DOHH2 (cell line): ENCODE results near the gene IFT81.
"Not testable (repeated sequence)": the region's sequence is repeated elsewhere in the genome, so short reads cannot be mapped to it uniquely, and the experiment has no call there.

Experiments used
- H3F3A ChIP-seq: fragments of 200-600 bp; sonication (generic), shearing (Covaris generic); 2 replicates; pipeline ENCODE4 v1.6.0; 2016; ENCODE audit warnings: antibody characterized with exemption, mild to moderate bottlenecking; ENCODE audit not compliant: control insufficient read depth, insufficient read depth
- H3K27ac ChIP-seq: fragments of 200-600 bp; sonication (generic); 2 replicates; pipeline ENCODE4 v1.5.1; 2014; ENCODE audit warnings: low read depth, mild to moderate bottlenecking, low read length, moderate library complexity
- H3K27me3 ChIP-seq: fragments of 200-600 bp; sonication (generic); 2 replicates; pipeline ENCODE4 v1.6.1; 2014; ENCODE audit warnings: mild to moderate bottlenecking, low read length, mixed read lengths; ENCODE audit not compliant: control insufficient read depth
- H3K36me3 ChIP-seq: fragments of 200-600 bp; sonication (generic); 2 replicates; pipeline ENCODE4 v1.6.1; 2014; ENCODE audit warnings: mild to moderate bottlenecking, low read length, moderate library complexity, mixed read lengths; ENCODE audit not compliant: control insufficient read depth
- H3K4me1 ChIP-seq: fragments of 200-600 bp; sonication (generic); 2 replicates; pipeline ENCODE4 v1.6.1; 2014; ENCODE audit warnings: mild to moderate bottlenecking, low read length, mixed read lengths; ENCODE audit not compliant: control insufficient read depth
- H3K4me2 ChIP-seq: fragments of 200-600 bp; sonication (generic); 2 replicates; pipeline ENCODE4 v1.6.0; 2014; ENCODE audit warnings: mild to moderate bottlenecking, low read length, moderate library complexity
- H3K4me3 ChIP-seq: fragments of 200-600 bp; sonication (generic); 2 replicates; pipeline ENCODE4 v1.5.1; 2014; ENCODE audit warnings: mild to moderate bottlenecking, low read length, mixed read lengths
- H3K79me2 ChIP-seq: fragments of 200-600 bp; sonication (generic); 2 replicates; pipeline ENCODE4 v1.6.1; 2014; ENCODE audit warnings: mild to moderate bottlenecking, low read length, mixed read lengths; ENCODE audit not compliant: control insufficient read depth
- H3K9me2 ChIP-seq: fragments of 200-600 bp; sonication (generic); replicated peaks from 2 replicates; pipeline ENCODE4 v1.6.1; 2014; ENCODE audit warnings: mild to moderate bottlenecking, low read length, mixed read lengths; ENCODE audit not compliant: control insufficient read depth
- H3K9me3 ChIP-seq: fragments of 200-600 bp; sonication (generic); 2 replicates; pipeline ENCODE4 v1.6.1; 2014; ENCODE audit warnings: antibody characterized with exemption, low read length, mixed read lengths; ENCODE audit not compliant: control insufficient read depth, insufficient read depth
- H4K20me1 ChIP-seq: fragments of 200-600 bp; sonication (generic); 2 replicates; pipeline ENCODE4 v1.6.0; 2014; ENCODE audit warnings: low read depth, mild to moderate bottlenecking, antibody characterized with exemption, low read length, moderate library complexity; ENCODE audit not compliant: control insufficient read depth, insufficient read depth
- CTCF ChIP-seq: fragments of 200-600 bp; sonication (generic); IDR thresholded peaks from one replicate; pipeline ENCODE4 v1.5.1; 2014; ENCODE audit warnings: antibody characterized with exemption, mild to moderate bottlenecking, low read depth, low read length; ENCODE audit not compliant: poor library complexity, severe bottlenecking
- EZH2phosphoT487 ChIP-seq: fragments of 200-600 bp; sonication (generic); IDR thresholded peaks from 2 replicates; pipeline ENCODE4 v1.6.1; 2017; ENCODE audit warnings: borderline replicate concordance, mild to moderate bottlenecking, antibody characterized with exemption, low read length, moderate library complexity, mixed read lengths

IFT81 gene

GRCh38 chr12:110114528-110114937 lies 9.6 kb upstream of the IFT81 start:
- Histone ChIP-seq H3K9me3 (no peaks in the 10 kb centered on the region), H3K9me2 (no peaks in the 10 kb centered on the region), H3K4me3 (no peak overlapping the region), H3K36me3 (no peaks in the 10 kb centered on the region), H3K4me2 (no peak overlapping the region), H3K27ac (no peak overlapping the region), H3F3A (no peaks in the 10 kb centered on the region), H3K4me1 (peaks cover 8% of the 10 kb centered on the region), H4K20me1 (no peaks in the 10 kb centered on the region), H3K79me2 (no peaks in the 10 kb centered on the region), H3K27me3 (peaks cover 12% of the 10 kb centered on the region)
- TF ChIP-seq CTCF (no peak), EZH2phosphoT487 (no peak)

- Histone ChIP-seq H3K36me3 (no peaks in the 10 kb centered on the region), H4K20me1 (no peaks in the 10 kb centered on the region), H3K79me2 (no peaks in the 10 kb centered on the region), H3F3A (no peaks in the 10 kb centered on the region), H3K9me3 (no peaks in the 10 kb centered on the region), H3K4me1 (peaks cover 8% of the 10 kb centered on the region), H3K27me3 (peaks cover 13% of the 10 kb centered on the region), H3K27ac (no peak overlapping the region), H3K4me3 (no peak overlapping the region), H3K4me2 (no peak overlapping the region), H3K9me2 (no peaks in the 10 kb centered on the region)
- TF ChIP-seq EZH2phosphoT487 (no peak), CTCF (no peak)
Observed at GRCh38 chr12:110115675-110116074, 8.5 kb upstream of the IFT81 start.

GRCh38 chr12:110116623-110117022 lies 7.5 kb upstream of the IFT81 start:
- H3K4me1 ChIP-seq: peaks cover 8% of the 10 kb centered on the region
- H3F3A ChIP-seq: no peaks in the 10 kb centered on the region
- peaks cover 13% of the 10 kb centered on the region for H3K27me3 ChIP-seq
- H3K27ac ChIP-seq: no peak overlapping the region
- H3K4me3 ChIP-seq: no peak overlapping the region
- no peaks in the 10 kb centered on the region for H3K36me3 ChIP-seq
- H4K20me1 ChIP-seq: no peaks in the 10 kb centered on the region
- H3K79me2 ChIP-seq: no peaks in the 10 kb centered on the region
- H3K4me2 ChIP-seq: no peak overlapping the region
- TF ChIP-seq CTCF (no peak), EZH2phosphoT487 (no peak)
- H3K9me3 ChIP-seq: no peaks in the 10 kb centered on the region
- no peaks in the 10 kb centered on the region for H3K9me2 ChIP-seq

- H3K9me2 ChIP-seq, H3K9me3 ChIP-seq, H3K4me1 ChIP-seq, H3K36me3 ChIP-seq, H4K20me1 ChIP-seq, H3F3A ChIP-seq, H3K79me2 ChIP-seq, H3K4me3 ChIP-seq, H3K4me2 ChIP-seq, H3K27ac ChIP-seq: not testable (repeated sequence)
- H3K27me3 ChIP-seq: peaks cover 14% of the 10 kb centered on the region
Observed at GRCh38 chr12:110117210-110117609, 6.9 kb upstream of the IFT81 start.
